ENCODE results near the gene RPN1. TPM values are rescaled to one million over a fixed set of nuclear protein-coding genes. Genes with fewer than 3 reads are reported as not detected.

RPN1 gene
- total and polyA plus RNA-seq, 2 donors (not counting 3 experiments of a cell fraction or from before 2014, with no cell fraction given): 250 to 266 TPM

GRCh38 chr3:128607710-128608048, 42.9 kb downstream of the RPN1 start:
- intact Hi-C loops (cut with micrococcal nuclease): loop anchor here (1.0 to 2.0 kb wide), 5 partner anchors 181 to 533 kb away; no protein-coding TSS in a partner anchor
- DNase-seq (ENCODE audit: low read depth, low spot score) (no peak), FAIRE-seq (no peak)
- Histone ChIP-seq H3K36me3 (ENCODE audit: control insufficient read depth in 2 of 2, extremely low read depth in 1 of 2, insufficient read depth in 2 of 2, low read length in 2 of 2) (peaks cover 0 to 1% of the 10 kb centered on the region in 2 experiments), H3K27ac (ENCODE audit: insufficient read depth, low read depth, low read length) (no peak overlapping the region), H3K4me3 (replicated peaks in 1 of 3; ENCODE audit: insufficient read depth in 1 of 3, low read depth in 1 of 3, low read length in 3 of 3) (peak overlapping the region in 2 of 3 experiments; percentile 48 to 53), H3K4me2 (ENCODE audit: insufficient read depth, low read length) (peak overlapping the region; percentile 67), H3K79me2 (ENCODE audit: control insufficient read depth, insufficient read depth, low read length) (no peaks in the 10 kb centered on the region), H3K9me3 (replicated peaks; ENCODE audit: control insufficient read depth, insufficient read depth, low read length) (no peaks in the 10 kb centered on the region), H3K9ac (replicated peaks; ENCODE audit: extremely low read depth, insufficient read depth, low read length) (no peak overlapping the region), H3K9me1 (replicated peaks; ENCODE audit: control insufficient read depth, extremely low read depth, insufficient read depth, low read length) (no peaks in the 10 kb centered on the region), H3K4me1 (ENCODE audit: control insufficient read depth, extremely low read depth, insufficient read depth, low read length) (peaks cover 5% of the 10 kb centered on the region), H3K27me3 (ENCODE audit: control insufficient read depth in 2 of 2, insufficient read depth in 2 of 2, low read length in 2 of 2) (no peaks in the 10 kb centered on the region), H4K20me1 (replicated peaks; ENCODE audit: control insufficient read depth, extremely low read depth, insufficient read depth, low read length) (no peaks in the 10 kb centered on the region), H2AFZ (ENCODE audit: low read depth, low read length) (peak overlapping the region; percentile 90)
- CTCF ChIA-PET: interaction anchor here (1.1 to 4.7 kb wide), 26 partner anchors 10 to 513 kb away, joined by 3 to 76 read pairs (median 9); no protein-coding TSS in a partner anchor
- POLR2A ChIA-PET: no interaction called here
- dilution Hi-C loops (cut with MboI; ENCODE audit: extremely low pct_ligation_motif_present, low sequenced_read_pairs): no loop called here
- no TSS peak for BruUV-seq (replicated peaks)
- TF ChIP-seq MYC (IDR thresholded peaks at IDR 0.05; ENCODE audit: low read depth, low read length): no peak
- no peak for TF ChIP-seq POLR2A (IDR thresholded peaks at IDR 0.05; ENCODE audit: low read depth, low read length)
- no peak for TF ChIP-seq GATA2 (IDR thresholded peaks at IDR 0.05; ENCODE audit: insufficient read depth, insufficient read length, low read depth, low read length)
- no peak for TF ChIP-seq EZH2 (IDR thresholded peaks at IDR 0.05; ENCODE audit: borderline replicate concordance, low read depth, low read length, severe bottlenecking)
- TF ChIP-seq JUN (IDR thresholded peaks at IDR 0.05; ENCODE audit: borderline replicate concordance, insufficient read depth, insufficient read length, low read depth): no peak
- TF ChIP-seq, protein P1, sequence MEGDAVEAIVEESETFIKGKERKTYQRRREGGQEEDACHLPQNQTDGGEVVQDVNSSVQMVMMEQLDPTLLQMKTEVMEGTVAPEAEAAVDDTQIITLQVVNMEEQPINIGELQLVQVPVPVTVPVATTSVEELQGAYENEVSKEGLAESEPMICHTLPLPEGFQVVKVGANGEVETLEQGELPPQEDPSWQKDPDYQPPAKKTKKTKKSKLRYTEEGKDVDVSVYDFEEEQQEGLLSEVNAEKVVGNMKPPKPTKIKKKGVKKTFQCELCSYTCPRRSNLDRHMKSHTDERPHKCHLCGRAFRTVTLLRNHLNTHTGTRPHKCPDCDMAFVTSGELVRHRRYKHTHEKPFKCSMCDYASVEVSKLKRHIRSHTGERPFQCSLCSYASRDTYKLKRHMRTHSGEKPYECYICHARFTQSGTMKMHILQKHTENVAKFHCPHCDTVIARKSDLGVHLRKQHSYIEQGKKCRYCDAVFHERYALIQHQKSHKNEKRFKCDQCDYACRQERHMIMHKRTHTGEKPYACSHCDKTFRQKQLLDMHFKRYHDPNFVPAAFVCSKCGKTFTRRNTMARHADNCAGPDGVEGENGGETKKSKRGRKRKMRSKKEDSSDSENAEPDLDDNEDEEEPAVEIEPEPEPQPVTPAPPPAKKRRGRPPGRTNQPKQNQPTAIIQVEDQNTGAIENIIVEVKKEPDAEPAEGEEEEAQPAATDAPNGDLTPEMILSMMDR (IDR thresholded peaks at IDR 0.05; ENCODE audit: extremely low read depth in 1 of 2, insufficient read depth in 1 of 2, low read depth in 1 of 2, low read length in 2 of 2): no peak
- TF ChIP-seq, protein P2, sequence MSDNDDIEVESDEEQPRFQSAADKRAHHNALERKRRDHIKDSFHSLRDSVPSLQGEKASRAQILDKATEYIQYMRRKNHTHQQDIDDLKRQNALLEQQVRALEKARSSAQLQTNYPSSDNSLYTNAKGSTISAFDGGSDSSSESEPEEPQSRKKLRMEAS (IDR thresholded peaks at IDR 0.05; ENCODE audit: insufficient read depth, insufficient read length): no peak
- no peak for TF ChIP-seq POLR2AphosphoS5 (IDR thresholded peaks at IDR 0.05; ENCODE audit: insufficient read depth, low read depth, low read length)
- no peak for TF ChIP-seq FOS (IDR thresholded peaks at IDR 0.05; ENCODE audit: borderline replicate concordance, insufficient read depth, low read length)
